GM21825 (cell line): ENCODE data around the gene LRRC73.
"Not testable (repeated sequence)": the region's sequence is repeated elsewhere in the genome, so short reads cannot be mapped to it uniquely, and the experiment has no call there.

ENCODE experiments used
- ATAC-seq: cut with Tn5 transposase; IDR thresholded peaks from one replicate; pipeline ENCODE4 v1.9.1; 2021; ENCODE audit warnings: mild to moderate bottlenecking, moderate library complexity; ENCODE audit not compliant: unreplicated experiment

LRRC73 gene, protein sequence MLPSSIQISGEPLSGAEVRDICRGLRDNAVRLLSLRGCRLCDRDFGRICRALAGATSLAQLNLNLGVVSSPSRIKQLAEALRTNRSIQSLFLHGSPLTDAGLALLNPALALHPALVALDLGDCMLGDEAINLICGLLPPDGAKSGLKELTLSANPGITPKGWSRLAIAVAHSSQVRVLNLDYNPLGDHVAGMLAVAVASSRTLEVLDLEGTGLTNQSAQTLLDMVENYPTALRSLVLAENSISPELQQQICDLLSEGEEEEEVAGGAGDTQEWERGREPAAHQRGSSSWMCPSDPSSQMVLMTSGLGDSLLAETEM

DNA sequence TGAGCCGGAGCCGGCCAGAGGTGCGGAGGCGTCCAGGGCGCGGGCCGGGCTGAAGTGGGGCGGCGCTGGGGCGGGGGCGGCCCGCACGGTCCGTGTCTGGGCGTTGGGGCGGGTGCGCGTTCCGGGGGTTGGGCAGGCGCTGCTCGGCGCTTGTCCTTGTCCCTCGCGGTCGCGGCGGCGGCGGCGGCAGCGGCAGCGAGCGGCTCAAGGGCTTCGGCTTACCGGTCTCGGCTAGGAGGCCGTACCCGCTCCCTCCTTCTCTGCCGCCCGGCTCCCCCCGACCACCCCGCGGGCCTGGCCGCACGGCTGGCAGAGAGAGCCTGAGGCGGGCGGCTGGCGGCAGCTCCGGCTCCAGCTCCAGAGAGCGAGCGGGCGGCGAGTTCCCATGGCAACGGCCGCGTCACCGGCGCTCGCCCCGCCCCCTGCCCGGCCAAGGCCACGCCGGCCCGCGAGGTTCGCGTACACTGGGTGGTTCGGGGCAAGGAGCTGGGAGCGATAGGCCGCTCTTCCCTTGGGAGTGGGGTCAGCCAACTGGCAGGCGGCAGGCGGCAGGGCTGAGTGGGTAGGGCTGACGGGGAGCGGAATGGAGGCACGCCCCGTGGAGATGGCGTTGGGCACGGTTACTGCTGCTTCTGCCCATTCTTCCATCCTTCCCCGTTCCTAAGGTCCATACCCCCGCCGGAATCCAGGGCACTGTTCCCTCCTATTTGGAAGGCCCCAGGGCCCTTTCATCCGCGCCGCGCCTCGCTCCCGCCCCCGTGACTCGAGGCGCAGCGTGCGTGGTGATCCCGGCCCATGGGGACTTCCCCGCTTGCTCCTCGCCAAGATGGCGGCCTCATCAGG lies at the start of gene LRRC73:
TSS of gene LRRC73 (minus strand) at position 363 of the 843 bp plus-strand sequence. CDS start 561 bp downstream, outside the sequence.
- peak; percentile 46 for ATAC-seq

DNA sequence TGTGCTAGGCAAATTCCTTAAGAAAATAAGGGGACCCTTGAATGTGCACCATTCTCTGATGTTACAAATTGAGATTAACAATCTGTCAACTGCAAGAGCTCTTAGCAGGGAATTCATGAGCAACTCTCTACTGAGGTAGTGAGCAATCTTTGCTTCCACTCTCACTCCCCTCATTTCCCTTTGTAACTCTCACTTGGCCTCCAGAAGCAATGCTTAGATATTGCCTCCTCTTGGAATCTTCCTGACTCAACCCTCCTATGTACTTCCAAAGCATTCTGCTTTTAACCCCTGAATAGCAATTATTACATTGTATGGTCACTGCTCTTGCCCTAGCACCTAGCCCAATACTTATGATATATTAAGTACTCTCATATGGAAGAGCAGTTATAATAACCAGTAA lies 49.2 kb upstream of the LRRC73 start:
- ATAC-seq: no peak

DNA sequence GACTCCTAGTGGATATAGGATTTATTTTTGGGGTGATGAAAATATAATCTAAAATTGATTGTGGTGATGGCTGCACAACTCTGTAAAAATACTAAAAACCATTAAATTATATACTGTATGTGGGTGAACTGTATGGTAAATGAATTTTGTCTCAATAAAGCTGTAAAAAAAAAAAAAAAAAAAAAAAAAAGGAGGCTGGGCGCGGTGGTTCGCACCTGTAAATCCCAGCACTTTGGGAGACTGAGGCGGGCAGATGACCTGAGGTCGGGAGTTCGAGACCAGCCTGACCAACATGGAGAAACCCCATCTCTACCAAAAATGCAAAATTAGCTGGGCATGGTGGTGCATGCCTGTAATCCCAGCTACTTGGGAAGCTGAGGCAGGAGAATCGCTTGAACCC lies 47.5 kb upstream of the LRRC73 start:
- ATAC-seq: not testable (repeated sequence)

DNA sequence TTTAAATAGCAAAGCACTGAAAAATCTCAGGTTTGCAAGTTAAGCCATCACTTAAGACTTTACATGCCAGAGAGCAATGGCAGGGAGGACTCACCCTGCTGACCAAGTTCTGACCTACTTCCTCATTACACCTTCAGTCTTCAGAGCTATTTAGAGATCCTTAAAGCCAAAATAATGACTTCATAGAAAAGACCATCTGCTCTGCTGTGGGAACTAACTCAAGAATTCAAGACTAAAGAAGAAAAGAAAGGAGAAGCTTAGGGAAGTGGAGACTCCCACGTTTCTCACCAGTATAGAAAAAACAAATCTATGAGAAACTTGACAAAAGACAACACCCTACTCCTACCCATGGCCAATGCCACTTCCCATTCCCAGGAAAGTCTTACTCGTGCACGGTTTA lies 37.1 kb upstream of the LRRC73 start:
- no peak for ATAC-seq

DNA sequence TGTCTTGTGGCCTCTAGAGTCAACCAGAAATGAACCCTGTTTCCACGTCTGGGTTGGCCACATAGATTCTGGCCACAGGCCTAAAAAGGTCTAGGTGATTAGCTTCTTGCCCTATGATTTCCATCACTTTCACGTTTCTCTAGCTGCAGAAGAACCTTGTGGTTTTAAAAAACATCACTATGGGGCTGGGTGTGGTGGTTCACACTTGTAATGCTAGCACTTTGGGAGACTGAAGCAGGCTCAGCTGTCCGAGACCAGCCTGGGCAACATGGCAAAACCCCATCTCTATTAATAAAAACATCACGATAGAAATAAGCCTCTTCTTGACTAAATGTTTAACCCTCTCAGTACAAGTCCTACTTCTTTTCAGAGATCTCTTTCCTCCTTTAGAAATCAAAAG lies 34.3 kb upstream of the LRRC73 start:
- no peak for ATAC-seq

DNA sequence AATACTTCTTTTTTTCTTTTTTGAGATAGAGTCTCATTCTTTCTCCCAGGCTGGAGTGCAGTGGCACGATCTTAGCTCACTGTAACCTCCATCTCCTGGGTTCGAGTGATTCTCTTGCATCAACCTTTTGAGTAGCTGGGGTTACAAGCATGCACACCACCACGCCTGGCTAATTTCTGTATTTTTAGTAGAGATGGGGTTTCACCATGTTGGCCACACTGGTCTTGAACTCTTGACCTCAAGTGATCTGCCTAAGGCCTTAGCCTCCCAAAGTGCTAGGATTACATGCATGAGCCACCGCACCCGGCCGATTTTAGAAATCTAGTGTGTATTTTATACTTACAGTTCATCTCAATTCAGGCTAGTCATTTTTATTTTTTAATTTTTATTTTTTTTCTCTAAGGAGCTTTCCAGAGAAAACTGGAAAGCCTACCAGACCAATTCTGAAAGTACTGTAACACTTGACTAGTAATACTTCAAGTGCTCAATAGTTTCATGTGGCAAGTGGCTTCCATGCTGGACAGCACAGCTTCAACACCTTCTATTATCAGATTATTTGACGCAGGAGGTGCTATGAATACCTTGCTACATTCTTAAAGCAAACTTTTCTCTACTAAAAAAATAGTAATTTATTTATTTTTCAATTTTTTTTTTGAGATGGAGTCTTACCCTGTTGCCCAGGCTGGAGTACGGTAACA lies 31.8 kb upstream of the LRRC73 start:
- ATAC-seq: no peak

DNA sequence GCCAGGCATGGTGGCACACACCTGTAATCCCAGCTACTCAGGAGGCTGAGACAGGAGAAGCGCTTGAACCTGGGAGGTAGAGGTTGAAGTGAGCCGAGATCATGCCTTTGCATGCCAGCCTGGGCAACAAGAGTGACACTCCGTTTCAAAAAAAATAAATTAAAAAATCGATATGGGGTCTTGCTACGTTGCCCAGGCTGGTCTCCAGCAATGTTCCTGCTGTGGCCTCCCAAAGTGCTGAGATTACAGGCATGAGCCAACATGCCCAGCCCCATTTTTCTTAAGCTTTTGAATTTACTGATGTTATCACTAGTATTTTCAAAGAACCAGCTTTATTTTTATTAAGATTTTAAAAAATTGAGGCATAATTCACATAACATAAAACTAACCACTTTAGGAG lies 30.4 kb upstream of the LRRC73 start:
- ATAC-seq: no peak

DNA sequence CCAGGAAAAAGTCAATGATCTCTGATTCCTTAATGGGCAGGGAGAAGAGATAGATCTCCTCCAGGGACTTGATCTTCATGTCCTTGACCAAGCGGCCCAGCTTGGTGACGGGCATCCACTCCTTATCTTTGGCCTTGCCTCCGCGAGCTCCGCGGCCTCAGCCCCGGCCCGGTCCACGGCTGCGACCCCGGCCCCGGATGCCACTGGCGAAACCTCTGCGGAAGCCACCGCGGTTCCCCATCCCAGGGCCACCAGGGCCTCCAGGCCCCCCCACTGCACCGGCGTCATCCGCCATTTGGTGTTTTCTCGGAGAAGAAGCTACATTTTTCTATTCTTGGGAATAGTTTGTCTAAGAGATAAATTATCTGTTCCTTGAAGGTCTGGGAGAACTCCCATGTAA lies 29.3 kb upstream of the LRRC73 start:
- ATAC-seq: not testable (repeated sequence)

DNA sequence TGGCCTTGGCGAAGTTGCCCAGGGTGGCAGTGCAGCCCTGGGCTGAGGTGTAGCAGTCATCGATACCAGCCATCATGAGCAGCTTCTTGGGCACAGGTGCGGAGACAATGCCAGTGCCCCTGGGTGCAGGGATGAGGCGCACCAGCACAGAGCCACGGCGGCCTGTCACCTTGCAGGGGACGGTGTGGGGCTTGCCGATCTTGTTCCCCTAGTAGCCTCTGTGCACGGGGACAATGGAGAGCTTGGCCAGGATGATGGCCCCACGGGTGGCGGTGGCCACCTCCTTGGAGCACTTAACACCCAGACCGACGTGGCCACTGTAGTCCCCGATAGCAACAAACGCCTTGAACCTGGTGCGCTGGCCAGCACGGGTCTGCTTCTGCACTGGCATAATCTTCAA lies 28.8 kb upstream of the LRRC73 start:
- not testable (repeated sequence) for ATAC-seq

DNA sequence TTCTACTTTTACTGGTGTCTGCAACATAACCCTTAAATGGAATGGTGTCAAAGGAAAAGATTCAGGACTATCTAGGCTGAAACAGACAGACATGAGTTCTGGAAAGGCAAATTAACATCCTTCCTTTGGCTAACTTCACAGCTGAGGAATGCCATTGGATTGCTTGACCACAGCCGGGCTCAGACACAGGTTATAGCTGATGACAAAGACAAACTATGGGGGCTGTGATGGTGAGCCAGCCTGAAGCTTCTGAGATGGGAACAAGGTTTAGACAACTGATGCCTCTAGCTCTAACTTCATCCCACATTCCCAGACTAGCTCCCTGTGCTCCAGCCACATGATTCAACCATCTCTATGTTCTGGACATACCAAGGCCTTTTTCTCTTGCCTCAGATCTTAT lies 22.1 kb upstream of the LRRC73 start:
- no peak for ATAC-seq

DNA sequence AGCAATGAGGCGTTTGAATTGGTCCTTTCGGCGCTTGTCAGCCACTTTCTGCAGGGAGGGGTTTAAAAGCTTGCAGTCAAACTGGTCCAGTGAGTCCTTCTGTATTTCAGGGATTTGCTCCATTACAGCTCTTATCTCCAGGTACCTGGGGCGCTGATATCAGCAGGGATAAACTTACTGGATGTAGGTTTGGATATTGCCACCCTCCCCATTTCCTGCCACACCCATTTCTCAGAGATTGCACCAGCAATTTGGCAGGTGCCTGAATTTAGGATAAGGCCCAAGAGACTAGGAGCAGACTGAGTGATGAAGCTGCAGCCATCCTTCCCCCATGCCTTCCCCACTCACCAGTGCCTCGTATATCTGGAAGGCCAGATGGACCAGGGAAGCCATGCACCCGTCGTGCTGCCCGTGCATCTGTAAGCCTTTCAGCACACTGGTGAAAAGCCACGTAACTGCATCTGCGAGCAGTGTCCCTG lies 14.4 kb upstream of the LRRC73 start:
- no peak for ATAC-seq

DNA sequence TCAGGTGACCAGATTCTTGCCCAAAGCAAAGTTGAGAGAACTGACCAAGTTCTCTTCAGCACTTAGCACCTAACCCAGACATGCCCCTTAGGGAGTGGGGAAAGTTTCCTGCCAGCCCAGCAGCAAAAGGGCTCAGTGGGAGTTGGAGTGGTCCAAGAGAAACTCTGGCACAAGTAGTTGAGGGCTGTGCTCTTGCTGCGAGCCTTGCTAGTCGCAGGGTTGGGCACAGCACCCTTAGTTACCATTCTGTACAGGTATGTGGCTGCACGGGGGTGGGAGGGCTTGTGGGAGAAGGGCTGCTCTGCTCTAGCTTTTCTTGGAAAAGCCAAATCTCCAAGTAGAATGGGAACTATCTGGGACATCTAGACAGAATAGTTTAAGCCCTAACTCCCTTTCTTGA lies 13.1 kb upstream of the LRRC73 start:
- ATAC-seq: no peak

DNA sequence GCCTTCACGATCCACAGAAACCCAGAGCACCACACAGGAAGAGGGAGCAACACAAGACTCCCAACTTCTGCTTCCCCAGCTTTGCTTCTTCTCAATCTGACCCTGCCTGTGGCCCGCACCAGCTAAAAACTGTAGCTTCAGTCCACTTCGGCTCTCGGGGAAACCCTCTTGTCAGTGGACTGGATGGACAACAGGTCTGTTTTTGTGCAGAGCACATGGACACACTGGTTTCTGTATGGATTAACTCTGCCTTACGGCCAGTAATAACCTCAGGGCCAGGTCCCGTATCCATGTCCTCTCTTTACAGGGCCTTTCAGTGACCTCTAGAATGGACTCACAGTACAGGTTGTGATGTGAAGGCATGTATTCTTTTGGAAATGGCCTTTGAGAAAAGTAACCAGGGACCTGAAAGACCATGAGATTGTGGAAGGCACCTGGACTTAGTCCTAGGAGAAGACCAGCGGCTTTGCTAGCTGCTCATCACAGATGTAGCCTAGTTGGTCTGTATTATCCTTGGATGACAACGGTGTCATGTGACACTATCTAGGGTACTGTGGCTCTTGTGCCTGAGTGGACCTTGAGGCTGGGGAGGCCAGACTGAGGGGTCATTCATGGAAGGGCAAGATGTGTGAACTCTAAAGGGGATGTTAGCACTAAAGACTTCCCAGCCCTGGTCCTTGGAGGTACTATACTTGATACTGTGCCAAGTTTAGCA lies 12.6 kb upstream of the LRRC73 start:
- no peak for ATAC-seq

DNA sequence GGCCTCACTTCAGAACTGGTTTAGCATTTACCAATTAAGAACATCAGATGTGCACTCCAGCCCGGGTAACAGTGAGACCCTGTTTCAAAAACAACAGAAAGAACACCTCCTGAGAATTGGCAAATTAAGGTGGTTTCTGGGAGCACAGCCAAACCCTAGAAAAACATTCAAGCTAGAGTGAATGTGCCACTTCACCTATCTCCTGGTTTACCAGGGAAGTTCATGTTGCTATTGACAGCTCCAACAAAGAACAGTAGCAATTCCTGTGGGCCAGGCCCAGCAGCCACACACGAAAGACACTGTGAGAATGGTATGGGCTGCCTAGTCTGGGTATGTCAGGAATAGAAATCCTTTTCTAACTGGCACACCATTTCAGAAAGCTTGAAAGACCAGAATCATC lies 11.7 kb upstream of the LRRC73 start:
- no peak for ATAC-seq

DNA sequence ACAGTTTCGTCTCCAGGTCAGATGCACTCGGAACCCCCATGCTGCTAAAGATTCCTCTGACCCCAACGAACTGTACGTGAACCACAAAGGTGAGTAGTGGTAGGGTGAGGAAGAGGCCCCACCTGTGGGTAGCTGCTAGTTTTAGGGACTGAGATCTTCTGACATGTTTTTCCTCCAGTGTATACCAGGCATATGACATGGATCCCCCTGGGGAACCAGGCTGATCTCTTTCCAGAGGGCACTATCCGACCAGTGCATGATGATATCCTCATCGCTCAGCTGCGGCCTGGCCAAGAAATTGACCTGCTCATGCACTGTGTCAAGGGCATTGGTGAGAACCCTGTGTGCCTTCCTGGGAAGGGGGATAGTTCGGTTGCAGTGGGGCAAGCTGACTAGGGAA lies 10.0 kb upstream of the LRRC73 start:
- no peak for ATAC-seq

DNA sequence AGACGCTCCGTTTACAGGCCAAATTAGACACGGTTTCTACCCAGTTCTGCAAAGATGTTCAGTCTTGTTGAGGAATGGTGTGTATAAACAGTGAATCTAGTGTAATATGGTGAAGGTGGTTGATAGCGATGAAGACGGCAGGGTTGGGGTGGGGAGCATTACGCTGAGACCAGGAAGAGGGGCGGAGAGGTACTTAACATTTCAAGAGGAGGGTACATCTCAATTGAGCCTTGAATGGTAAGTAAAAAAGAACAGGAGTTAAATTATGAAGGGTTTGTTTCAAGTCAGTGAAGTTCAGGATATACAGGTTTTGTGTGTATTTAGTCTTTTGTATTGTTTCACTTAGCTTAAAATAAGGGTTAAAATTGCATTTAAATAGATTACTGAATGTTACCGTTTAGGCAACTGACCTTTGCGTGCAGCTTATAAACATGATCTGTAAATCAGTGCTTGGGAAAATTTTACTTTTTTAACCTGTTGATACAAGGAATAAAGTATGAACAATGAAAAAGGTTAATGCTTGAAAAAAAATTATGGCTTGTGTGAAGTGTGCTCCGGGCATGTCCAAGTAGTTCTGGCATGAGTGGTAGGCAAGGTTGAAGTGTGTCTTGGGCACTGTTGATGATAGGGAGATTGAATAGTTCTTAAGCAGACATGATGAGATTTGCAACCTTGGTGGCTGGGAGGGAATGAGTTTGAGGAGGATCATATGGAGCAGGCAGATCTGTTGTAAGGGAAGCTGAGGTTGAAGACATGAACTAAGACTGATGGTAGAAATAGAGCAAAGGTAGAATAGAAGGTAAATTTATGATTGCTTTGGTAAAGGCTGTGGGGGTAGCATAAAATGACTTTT lies 7.6 kb upstream of the LRRC73 start:
- ATAC-seq: no peak

DNA sequence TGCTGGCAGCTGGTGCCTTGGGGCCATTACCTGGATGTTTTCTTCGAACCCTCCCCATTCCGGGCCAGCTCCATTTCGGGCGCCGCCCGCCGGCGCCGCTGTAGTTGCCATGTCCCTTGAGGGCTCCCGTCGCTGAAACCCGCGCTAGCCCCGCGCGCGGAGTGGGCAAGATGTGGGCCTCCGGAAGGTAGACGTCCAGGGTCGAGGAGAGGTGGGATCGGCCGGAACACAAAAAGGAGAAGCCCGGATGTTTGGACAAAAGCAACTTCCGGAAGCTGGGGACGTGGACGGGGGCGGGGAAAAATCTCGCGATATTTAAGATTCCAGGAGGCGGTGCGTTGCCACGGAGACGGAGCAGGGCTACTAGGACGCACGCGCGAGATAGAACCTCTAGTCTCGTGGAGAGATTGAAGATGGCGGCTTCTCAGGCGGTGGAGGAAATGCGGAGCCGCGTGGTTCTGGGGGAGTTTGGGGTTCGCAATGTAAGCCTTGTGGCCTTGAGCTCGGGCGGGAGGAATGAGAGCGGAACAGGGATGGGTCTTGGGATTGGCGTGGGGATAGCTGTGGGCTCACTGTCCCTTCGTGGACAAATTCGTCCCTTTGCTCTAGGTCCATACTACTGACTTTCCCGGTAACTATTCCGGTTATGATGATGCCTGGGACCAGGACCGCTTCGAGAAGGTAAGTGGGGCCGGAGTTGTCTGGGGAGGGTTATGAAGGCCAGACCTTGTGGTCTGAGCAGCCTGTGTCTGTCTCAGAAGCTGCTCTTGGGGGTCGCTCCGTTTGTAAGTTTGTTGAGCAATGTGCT lies 6.8 kb upstream of the LRRC73 start, which contains the start of the genes POLR1C and YIPF3:
TSS of gene POLR1C (plus strand) at position 393 of the 808 bp plus-strand sequence. CDS start at position 414, 21 bp downstream.
TSS of gene YIPF3 (minus strand) at position 230 of the 808 bp plus-strand sequence. CDS start at position 111, 119 bp downstream.
- ATAC-seq: peak; percentile 83

DNA sequence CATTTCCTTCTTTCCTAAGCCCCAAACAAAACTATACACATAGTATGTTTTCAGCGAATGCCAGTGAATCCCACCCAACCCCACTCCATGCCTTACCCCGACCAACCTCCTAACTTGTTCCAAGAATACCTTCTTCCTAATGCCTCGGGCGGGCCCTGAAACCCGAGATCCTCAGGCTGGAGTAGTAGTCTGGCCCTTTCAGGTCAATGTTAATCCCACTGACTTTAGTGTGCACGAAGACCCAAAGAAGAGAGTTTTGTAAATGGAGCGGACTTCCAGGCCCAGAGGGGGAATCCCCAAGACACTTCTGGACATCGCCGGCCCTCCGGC lies 6.2 kb upstream of the LRRC73 start:
- no peak for ATAC-seq

DNA sequence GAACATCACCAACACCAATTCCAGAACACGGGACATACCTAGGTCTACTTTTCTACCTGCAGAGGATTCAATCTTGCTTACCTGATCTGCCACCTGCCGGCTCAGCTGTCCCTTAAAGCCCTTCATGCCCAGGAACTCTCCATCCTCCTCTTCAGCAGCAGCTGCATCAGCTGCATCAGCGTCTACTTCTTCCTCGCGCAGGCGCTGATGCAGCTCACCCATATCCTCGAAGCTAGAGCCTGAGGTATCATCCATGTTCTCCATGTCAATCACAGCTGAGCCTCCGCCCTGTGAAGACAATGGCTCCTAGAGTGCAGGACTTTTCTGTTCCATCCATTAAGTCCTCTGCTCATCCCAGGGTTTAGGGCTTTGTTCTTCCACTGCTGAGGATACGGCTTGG lies 5.7 kb upstream of the LRRC73 start:
- no peak for ATAC-seq
